Testis (tissue), 2 donors: ENCODE data around the gene INSC.

ENCODE experiments used
- CTCF ChIP-seq, 3 experiments: fragments of 450-650 bp in 2 of 3; fragments of 200-600 bp in 1 of 3; sonication (generic) in 1 of 3; IDR thresholded peaks; one replicate each; pipeline ENCODE4 v1.5.1; 2016 to 2019; ENCODE audit warnings: antibody characterized with exemption in 3 of 3, mild to moderate bottlenecking in 2 of 3, moderate library complexity in 1 of 3
- POLR2A ChIP-seq: fragments of 450-650 bp; IDR thresholded peaks from one replicate; pipeline ENCODE4 v1.6.1; 2017; ENCODE audit warnings: antibody characterized with exemption, mild to moderate bottlenecking, moderate library complexity

- TF ChIP-seq POLR2A (no peak), CTCF (IDR thresholded peaks at IDR 0.05) (no peak)
These were observed 92.1 kb downstream of the INSC start for GRCh38 chr11:15206791-15207190.
